ENCODE data around the gene HDAC4. TPM values are rescaled to one million over a fixed set of nuclear protein-coding genes. Genes with fewer than 3 reads are reported as not detected.

HDAC4 gene
- total RNA-seq, 1 experiment from 2014 or later, result 32.0 TPM

- no peaks in the 10 kb centered on the region for H3K4me1 Mint-ChIP-seq
- Histone ChIP-seq H3K9me3 (ENCODE audit: control insufficient read depth, low read depth, low read length) (no peaks in the 10 kb centered on the region), H3K4ac (ENCODE audit: low read depth, low read length) (no peak overlapping the region), H3K4me1 (ENCODE audit: insufficient read depth, low read length) (no peaks in the 10 kb centered on the region), H2BK20ac (ENCODE audit: low read depth, low read length, poor library complexity, severe bottlenecking) (no peak overlapping the region), H4K5ac (ENCODE audit: insufficient read length, low read depth, low read length) (no peak overlapping the region), H3T11ph (ENCODE audit: low read length) (no peak overlapping the region), H3K23me2 (ENCODE audit: insufficient read length, low read depth, low read length, poor library complexity, severe bottlenecking) (no peaks in the 10 kb centered on the region), H3K79me2 (ENCODE audit: insufficient read depth, low read length) (no peaks in the 10 kb centered on the region), H4K91ac (ENCODE audit: insufficient read length, low read depth, low read length) (no peak overlapping the region), H3K27ac (ENCODE audit: insufficient read length, low read depth, low read length) (no peak overlapping the region), H3K18ac (ENCODE audit: insufficient read length, low read depth, low read length) (no peak overlapping the region), H2AFZ (ENCODE audit: low read length) (no peak overlapping the region), H2BK120ac (ENCODE audit: low read depth, low read length, poor library complexity, severe bottlenecking) (no peak overlapping the region), H3K56ac (ENCODE audit: insufficient read length, low read depth, low read length) (no peak overlapping the region), H3K23ac (ENCODE audit: insufficient read length, low read depth, low read length) (no peak overlapping the region), H4K20me1 (ENCODE audit: control insufficient read depth, insufficient read depth, insufficient read length) (no peaks in the 10 kb centered on the region), H4K8ac (replicated peaks; ENCODE audit: insufficient read length, low read depth, low read length) (no peak overlapping the region), H3K79me1 (ENCODE audit: insufficient read depth, low read depth, low read length, poor library complexity, severe bottlenecking) (no peaks in the 10 kb centered on the region), H2BK5ac (ENCODE audit: insufficient read length, low read length) (no peak overlapping the region), H3K9ac (ENCODE audit: extremely low read depth, insufficient read length, low read length) (no peak overlapping the region), H2AK5ac (ENCODE audit: insufficient read length, low read length) (no peak overlapping the region), H3K4me2 (ENCODE audit: insufficient read depth, insufficient read length, low read length) (no peak overlapping the region), H2BK15ac (ENCODE audit: low read depth, low read length) (no peak overlapping the region), H3K14ac (ENCODE audit: insufficient read depth, low read length) (no peak overlapping the region), H3K27me3 (ENCODE audit: insufficient read depth, low read length) (no peaks in the 10 kb centered on the region), H2BK12ac (ENCODE audit: insufficient read length, low read depth, low read length) (no peak overlapping the region)
- no CpG with 5 or more reads among the region's 8 CpGs for WGBS (ENCODE audit: extremely low coverage, insufficient read length, low lambda C conversion rate)
- TF ChIP-seq CTCF (conservative IDR thresholded peaks at IDR 0.05), result no peak
- H3K27me3 Mint-ChIP-seq (ENCODE audit: low read depth), result no peaks in the 10 kb centered on the region
- peaks cover 3 to 11% (median 8%) of the 10 kb centered on the region in 3 experiments; a peak in 5 of 7 replicates for H3K36me3 Mint-ChIP-seq (ENCODE audit: insufficient read depth in 1 of 3, low read depth in 3 of 3)
- no peak for DNase-seq
- no peak overlapping the region for H3K27ac Mint-ChIP-seq
- no peak overlapping the region for H3K4me3 Mint-ChIP-seq
- no peaks in the 10 kb centered on the region for H3K9me3 Mint-ChIP-seq
Observed at GRCh38 chr2:239113615-239114014, 287.2 kb downstream of the HDAC4 start.
